HL-60 (cell line): ENCODE measurements around the gene CSTF3.
A peak's percentile ranks its signal among the peaks of the same experiment; 100 is the strongest.

ENCODE experiments used
- GABPA ChIP-seq: IDR thresholded peaks from 2 replicates; pipeline ENCODE4 v1.6.1; 2012; ENCODE audit warnings: low read depth
- POLR2AphosphoS5 ChIP-seq: IDR thresholded peaks from 2 replicates; pipeline ENCODE4 v1.6.1; 2012; ENCODE audit warnings: low read depth
- SPI1 ChIP-seq: IDR thresholded peaks from 2 replicates; pipeline ENCODE4 v1.6.1; 2012; ENCODE audit warnings: low read depth, mild to moderate bottlenecking, borderline replicate concordance
- TF ChIP-seq, protein P1 (sequence below): IDR thresholded peaks from one replicate; pipeline ENCODE4 v1.5.1; 2011; ENCODE audit warnings: low read length, control low read depth, inconsistent platforms; ENCODE audit not compliant: insufficient read depth

DNA sequence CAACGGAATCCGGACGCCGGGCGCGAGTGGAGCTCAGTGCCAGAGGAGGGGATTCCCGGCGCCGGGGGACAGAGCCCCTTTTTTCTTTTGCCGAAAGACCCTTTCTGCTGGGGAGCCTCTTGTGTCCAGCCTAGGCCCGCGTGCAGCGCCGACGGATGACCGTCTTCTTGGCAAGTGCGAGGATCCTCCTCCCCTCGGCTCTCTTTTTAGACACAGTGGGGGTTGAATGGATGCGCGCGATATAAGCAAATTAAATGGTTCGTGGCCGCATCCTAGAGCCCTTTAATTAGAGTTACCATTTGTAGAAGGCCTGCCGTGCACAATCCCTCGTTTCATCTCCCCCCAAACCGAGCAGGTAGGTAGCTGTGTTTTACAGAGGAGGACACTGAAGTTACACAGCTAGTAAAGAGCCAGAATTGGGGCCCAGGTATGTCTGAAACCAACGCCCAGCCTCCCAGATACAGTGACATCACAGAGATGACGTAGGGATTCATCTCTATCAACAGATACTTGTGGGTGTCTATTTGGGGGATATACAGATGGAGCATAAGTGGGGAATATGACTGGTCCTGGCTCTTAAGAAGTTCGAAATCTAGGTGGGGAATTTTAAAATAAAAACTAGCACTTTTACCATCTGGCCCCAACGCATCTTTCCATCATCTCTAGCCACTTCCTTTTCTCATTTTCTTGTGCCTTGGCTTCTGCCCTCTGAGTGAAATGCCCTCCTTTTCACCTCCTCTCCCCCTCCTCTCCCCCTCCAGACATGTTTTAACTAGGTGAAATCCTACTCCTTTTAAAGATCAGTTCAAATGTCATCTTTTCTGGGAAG, 121.0 kb downstream of the CSTF3 start:
- TF ChIP-seq, protein P1, sequence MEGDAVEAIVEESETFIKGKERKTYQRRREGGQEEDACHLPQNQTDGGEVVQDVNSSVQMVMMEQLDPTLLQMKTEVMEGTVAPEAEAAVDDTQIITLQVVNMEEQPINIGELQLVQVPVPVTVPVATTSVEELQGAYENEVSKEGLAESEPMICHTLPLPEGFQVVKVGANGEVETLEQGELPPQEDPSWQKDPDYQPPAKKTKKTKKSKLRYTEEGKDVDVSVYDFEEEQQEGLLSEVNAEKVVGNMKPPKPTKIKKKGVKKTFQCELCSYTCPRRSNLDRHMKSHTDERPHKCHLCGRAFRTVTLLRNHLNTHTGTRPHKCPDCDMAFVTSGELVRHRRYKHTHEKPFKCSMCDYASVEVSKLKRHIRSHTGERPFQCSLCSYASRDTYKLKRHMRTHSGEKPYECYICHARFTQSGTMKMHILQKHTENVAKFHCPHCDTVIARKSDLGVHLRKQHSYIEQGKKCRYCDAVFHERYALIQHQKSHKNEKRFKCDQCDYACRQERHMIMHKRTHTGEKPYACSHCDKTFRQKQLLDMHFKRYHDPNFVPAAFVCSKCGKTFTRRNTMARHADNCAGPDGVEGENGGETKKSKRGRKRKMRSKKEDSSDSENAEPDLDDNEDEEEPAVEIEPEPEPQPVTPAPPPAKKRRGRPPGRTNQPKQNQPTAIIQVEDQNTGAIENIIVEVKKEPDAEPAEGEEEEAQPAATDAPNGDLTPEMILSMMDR, result no peak
- TF ChIP-seq POLR2AphosphoS5, result no peak
- peak; percentile 74 for TF ChIP-seq SPI1
- no peak for TF ChIP-seq GABPA
